CD4-positive, alpha-beta T cell treated with Interferon alpha-2 for 1 hour (primary cell): ENCODE results near the gene ORAI3.

Experiments used
- DNase-seq, 2 donors: peaks; one replicate each; pipeline ENCODE4 v3.0.0-alpha.2; 2020 to 2022

Gene ORAI3

GRCh38 chr16:30948667-30949649 is at the start of gene ORAI3:
Gene ORAI3 (plus strand): TSS chr16:30949068. CDS start chr16:30949290, 222 bp downstream.
- DNase-seq = peak; percentile 46 to 58

GRCh38 chr16:30899794-30900193 is 49.1 kb upstream of the ORAI3 start:
- DNase-seq = no peak

- DNase-seq = no peak
Measured at GRCh38 chr16:30900588-30900987, 48.3 kb upstream of the ORAI3 start.

- DNase-seq = no peak
Measured at GRCh38 chr16:30901201-30902028, 47.5 kb upstream of the ORAI3 start.

GRCh38 chr16:30902029-30902972 is 46.6 kb upstream of the ORAI3 start:
- DNase-seq = peak; percentile 42 to 64

- DNase-seq = no peak
Measured at GRCh38 chr16:30903002-30903401, 45.9 kb upstream of the ORAI3 start.

GRCh38 chr16:30903596-30903995 is 45.3 kb upstream of the ORAI3 start:
- DNase-seq = peak in 1 of 2 donors; percentile 36

- no peak for DNase-seq
Measured at GRCh38 chr16:30904114-30904780, 44.6 kb upstream of the ORAI3 start.

- no peak for DNase-seq
Measured at GRCh38 chr16:30907064-30907463, 41.8 kb upstream of the ORAI3 start.

GRCh38 chr16:30910427-30911029 is 38.3 kb upstream of the ORAI3 start:
- no peak for DNase-seq

GRCh38 chr16:30912794-30913412 is 36.0 kb upstream of the ORAI3 start:
- DNase-seq = no peak

GRCh38 chr16:30914830-30915229 is 34.0 kb upstream of the ORAI3 start:
- no peak for DNase-seq

- no peak for DNase-seq
Measured at GRCh38 chr16:30918614-30919013, 30.3 kb upstream of the ORAI3 start.

GRCh38 chr16:30920891-30921290 is 28.0 kb upstream of the ORAI3 start:
- DNase-seq = no peak

GRCh38 chr16:30921459-30921747 is 27.5 kb upstream of the ORAI3 start:
- DNase-seq = no peak

- DNase-seq = peak; percentile 86 to 90
Measured at GRCh38 chr16:30921748-30922419, 27.0 kb upstream of the ORAI3 start.

- DNase-seq = peak; percentile 100
Measured at GRCh38 chr16:30922420-30922959, 26.4 kb upstream of the ORAI3 start.

GRCh38 chr16:30922960-30923535 is 25.8 kb upstream of the ORAI3 start:
- peak; percentile 97 to 98 for DNase-seq

GRCh38 chr16:30923554-30924075 is 25.3 kb upstream of the ORAI3 start, which contains the start of gene FBXL19:
Gene FBXL19 (plus strand): TSS chr16:30923572. CDS start chr16:30925755, 2,183 bp downstream.
- DNase-seq = no peak
